WI38 (cell line): Measurements from ENCODE around the gene CTBP2.

Source experiments
- H3K4me3 ChIP-seq: 2 replicates; pipeline ENCODE4 v1.5.1; 2011; ENCODE audit warnings: low read depth, mild to moderate bottlenecking, control low read depth, low read length
- CTCF ChIP-seq: IDR thresholded peaks from 2 replicates; pipeline ENCODE4 v1.5.1; 2012; ENCODE audit warnings: low read depth, mild to moderate bottlenecking, control low read depth, low read length

The CTBP2 gene

GRCh38 chr10:125156739-125157480 lies 3.5 kb downstream of the CTBP2 start:
- TF ChIP-seq CTCF: no peak
- H3K4me3 ChIP-seq: peak overlapping the region; percentile 76

GRCh38 chr10:125156196-125156595 lies 4.2 kb downstream of the CTBP2 start:
- TF ChIP-seq CTCF: no peak
- H3K4me3 ChIP-seq: no peak overlapping the region

GRCh38 chr10:125155101-125155500 lies 5.3 kb downstream of the CTBP2 start:
- TF ChIP-seq CTCF: no peak
- no peak overlapping the region for H3K4me3 ChIP-seq

GRCh38 chr10:125154529-125154928 lies 5.8 kb downstream of the CTBP2 start:
- no peak for TF ChIP-seq CTCF
- no peak overlapping the region for H3K4me3 ChIP-seq

GRCh38 chr10:125153703-125154490 lies 6.5 kb downstream of the CTBP2 start:
- TF ChIP-seq CTCF: no peak
- no peak overlapping the region for H3K4me3 ChIP-seq

- TF ChIP-seq CTCF: no peak
- H3K4me3 ChIP-seq: no peak overlapping the region
These were observed 7.7 kb downstream of the CTBP2 start for GRCh38 chr10:125152450-125153368.
